DMS 273 (cell line): ENCODE data around the gene LCE2B.

ENCODE experiments used
- DNase-seq: peaks from one replicate; lab custom pipeline; 2025; ENCODE audit not compliant: unreplicated experiment; lab: John Stamatoyannopoulos, UW

The LCE2B gene

DNA sequence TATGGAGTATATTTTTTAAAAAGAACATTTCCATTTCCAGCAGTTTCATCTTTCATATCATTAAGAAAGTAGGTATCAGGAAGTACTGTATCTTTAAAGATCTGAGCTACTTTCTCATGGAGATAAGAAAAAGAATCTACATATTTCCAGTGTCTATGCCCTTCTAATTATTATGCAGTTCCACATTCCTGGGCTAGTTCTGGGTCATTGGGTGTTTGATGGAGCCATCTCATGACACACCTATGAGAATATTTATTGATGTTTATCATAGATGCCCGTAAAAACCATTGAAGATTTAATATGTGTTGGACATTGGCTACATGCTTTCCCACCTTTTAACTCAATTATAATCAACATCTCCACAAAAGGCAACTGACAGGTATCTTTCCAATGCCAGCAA is 43.1 kb downstream of the LCE2B start:
- DNase-seq = no peak

DNA sequence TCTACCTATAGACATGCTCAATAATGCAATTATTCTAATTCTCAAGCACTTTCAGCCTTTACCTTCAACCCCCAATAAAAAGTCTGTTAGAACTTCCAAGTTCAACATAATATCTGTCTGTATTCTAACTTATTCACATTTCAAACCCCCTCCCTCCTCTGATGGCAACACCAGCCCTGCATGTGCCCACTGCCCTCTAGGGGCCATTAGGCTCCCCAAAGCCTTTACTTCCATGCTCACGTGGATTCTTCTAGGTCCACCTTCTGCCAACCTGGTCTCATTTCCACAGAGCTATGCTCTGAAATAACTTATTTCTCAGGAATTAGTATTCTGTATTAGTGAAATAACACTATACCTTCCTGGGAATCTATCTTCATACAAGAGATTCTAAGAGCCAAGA is 49.7 kb downstream of the LCE2B start:
- no peak for DNase-seq
